UCSD-AML1 (cell line): ENCODE data around the gene CCNY.

ENCODE experiments used
- DNase-seq: peaks from one replicate; lab custom pipeline; 2025; ENCODE audit not compliant: unreplicated experiment; lab: John Stamatoyannopoulos, UW

CCNY gene

DNA sequence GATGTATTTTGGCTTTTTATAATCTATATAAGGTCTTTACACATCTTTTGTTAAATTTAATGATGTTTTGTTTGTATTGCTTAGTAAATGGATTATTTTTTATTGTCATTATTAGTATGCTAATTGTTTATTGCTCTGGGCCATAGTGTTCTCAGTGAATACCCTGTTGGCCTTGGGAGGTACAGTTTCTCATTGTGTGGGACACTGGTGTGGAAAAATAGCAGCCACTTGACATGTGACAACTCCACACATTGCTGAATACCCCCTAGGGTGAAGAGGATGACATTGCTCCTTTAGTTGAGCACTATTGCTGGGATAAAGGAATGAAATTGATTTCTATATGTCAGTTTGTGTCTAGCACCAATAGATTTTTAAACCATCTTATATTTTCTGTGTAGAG lies 130.9 kb downstream of the CCNY start:
- DNase-seq, result no peak

DNA sequence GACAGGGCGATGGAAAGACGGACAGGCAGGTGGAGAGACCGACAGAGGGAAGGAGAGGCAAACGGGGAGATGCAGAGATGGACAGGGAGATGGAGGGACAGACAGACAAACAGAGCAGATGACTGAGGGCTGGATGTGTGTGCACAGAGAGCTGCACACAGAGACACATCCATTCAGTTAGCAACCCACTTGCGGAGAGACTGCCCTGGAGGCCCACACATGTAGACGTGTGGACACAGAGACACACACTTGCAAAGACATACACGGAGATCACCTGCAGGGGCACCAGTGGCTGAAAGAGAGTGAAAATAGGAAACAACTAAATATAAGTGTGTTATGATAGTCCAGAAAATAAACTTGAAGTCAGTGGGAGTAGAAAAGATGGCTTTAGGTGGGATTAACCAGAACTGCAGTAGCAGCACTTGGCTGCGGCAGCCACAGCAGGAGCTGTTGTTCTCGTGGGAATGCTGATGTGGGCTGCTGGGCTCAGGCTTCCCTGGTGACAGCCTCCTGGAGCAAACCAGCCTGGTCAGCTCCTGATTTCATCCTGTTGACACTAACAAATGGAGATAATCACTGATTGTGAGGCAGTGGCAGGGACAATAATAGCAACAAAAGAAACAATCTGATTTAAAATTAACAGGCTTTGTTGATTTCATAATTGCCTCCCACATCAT lies 134.1 kb downstream of the CCNY start:
- DNase-seq, result no peak

DNA sequence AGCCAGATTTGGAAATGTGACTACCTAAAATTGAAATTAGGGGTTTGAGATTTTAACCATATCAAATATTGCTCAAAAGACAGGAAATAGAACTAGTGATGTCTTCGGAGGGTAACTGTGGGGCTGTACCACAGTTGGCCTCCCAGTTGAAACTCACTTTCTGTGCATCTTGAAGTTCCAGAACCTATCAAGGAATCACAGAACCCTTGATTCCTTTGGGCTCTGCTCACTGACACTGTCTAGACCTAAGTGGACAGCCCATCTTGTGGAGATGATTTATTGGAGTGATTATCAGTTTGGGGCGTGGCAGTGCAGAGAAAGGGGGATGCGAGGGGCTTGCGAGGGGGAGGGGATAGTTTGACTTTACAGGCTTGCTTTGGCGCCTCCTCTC lies 134.6 kb downstream of the CCNY start:
- DNase-seq, result no peak

DNA sequence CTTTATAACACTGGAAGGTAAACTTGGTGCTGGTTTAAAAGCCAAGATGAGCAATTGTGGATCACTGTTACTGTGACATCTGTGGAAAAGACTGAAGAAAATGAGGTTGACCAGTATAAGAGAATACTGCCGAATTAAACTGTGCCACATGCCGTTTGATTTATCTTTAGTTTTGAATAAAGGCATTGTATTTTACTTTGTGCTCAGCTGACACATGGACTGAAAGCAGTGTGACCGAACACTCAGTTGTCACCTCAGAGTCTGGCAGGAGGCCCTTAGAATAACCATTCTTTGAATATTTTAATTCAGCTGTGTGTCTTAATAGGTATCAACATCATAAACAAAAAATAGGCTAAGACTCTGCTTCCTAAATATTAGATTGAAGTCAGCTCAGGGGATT lies 135.1 kb downstream of the CCNY start:
- no peak for DNase-seq

DNA sequence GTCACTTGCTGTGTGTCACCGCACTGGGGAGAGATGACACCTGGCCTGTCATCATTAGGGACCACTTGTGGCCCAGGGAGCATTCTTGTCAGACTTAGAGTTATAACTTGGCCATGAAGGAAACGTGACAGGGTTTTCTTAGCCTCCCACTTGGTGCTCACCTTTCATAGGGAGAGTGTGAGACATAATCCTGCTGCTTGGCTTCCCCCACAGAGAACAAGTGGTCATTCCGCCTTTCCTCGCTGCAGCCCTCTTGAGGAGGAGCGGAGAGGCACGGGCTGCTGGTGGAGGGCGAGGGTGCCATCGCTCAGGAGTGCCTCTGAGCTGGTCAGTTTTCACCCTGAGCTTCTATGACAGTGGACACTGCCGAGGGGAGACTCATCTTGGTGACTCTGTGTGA lies 143.8 kb downstream of the CCNY start:
- no peak for DNase-seq

DNA sequence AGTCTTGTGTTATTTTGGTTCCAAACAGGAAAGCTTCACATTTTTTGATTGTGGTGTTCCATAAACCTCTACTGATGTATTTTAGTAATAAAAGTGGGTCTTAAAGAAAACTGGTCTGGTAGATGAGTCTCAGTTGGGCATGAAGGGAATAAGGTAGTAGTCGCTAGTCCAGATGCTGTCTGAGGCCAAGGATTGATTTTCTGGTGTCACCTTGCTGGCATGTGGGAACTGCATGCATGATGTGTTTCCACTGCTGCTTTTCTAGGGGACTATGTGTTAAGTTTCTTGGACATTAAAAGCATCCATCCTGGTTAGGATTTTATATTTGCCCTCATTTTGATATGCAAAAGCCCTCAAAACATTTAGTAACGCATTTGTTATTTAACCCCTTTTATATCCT lies 145.1 kb downstream of the CCNY start:
- DNase-seq, result no peak

DNA sequence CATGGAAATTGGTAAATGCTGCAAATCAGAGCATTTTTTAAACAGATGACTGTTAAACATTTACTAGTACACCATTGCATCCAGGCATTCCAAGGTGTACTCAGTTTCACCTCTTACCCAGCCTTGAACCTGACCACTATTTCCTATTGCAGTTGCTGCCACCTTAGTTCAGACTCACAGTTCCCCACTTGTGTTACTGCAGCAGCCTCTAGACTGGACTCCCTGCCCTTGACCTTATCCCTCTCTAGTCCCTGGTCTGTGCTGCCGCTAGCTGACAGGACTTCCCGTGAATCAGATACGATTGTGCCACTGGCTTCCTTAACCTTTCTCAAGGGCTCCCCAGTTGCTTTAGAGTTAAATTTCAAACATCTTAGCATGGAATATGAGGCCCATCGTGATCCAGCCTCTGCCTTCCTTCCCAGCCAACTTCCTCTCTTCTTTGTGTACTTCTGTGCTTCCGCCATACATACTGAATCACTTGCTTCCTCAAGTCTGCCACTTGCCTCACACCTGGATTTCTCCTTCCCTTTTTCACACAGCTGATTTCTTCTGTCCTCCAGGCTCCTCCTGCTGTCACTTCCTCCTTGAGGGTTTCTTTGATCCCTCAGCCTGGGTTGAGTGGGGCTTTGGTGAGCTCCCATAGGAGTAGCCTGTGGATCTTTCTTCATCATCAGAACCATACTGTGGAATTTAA lies 150.1 kb downstream of the CCNY start:
- no peak for DNase-seq

DNA sequence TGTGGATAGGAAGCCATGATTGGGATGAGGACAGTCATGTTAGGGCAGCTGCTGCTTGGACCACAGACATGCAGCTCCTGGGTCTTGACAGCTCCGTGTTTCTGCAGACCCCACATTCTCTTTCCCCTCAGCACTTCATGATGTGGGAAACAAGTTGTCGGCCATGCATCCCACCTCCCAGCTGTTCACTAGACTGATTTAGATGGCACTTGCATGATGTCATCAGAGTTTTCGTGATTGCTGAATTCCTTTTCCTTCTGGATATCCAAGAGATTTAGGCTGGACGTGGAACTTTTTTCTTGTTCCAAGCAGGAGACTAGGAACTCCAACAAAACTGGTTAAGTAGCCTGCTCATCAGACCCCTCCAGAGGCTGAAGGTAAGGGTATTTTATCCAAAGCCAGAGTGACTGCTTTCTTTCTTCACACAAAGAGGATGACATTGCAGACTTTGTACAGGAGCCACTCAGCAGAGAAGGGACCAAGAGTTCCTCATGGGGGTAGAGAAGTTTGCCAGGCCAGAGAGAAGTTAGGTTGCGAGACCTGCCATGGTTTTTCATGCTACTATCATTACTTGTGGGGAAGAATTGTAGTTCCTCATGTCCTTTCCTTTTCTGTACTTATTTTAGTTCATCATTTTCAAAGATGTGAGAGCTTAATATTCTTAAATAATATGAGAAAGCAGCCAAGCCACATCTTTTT lies 151.2 kb downstream of the CCNY start:
- no peak for DNase-seq

DNA sequence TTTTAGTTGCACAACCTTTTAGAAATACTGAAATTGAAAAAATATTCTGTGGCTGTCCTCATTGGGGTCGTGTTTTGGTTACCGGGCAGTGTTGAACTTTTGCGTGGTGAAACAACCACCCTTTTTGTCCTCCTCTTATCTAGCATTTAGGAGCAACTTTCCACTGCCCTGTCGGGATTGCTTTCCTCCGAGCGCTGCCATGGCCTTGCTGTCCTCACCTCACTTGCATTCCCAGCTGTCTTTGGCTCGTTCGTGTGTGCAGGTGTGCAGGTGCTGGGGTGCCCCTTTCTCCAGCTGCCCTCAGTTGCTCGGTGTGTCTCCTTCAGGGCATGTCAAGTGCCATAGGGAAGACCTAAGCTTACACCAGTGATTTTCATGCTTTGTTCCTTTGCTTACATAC lies 151.9 kb downstream of the CCNY start:
- no peak for DNase-seq

DNA sequence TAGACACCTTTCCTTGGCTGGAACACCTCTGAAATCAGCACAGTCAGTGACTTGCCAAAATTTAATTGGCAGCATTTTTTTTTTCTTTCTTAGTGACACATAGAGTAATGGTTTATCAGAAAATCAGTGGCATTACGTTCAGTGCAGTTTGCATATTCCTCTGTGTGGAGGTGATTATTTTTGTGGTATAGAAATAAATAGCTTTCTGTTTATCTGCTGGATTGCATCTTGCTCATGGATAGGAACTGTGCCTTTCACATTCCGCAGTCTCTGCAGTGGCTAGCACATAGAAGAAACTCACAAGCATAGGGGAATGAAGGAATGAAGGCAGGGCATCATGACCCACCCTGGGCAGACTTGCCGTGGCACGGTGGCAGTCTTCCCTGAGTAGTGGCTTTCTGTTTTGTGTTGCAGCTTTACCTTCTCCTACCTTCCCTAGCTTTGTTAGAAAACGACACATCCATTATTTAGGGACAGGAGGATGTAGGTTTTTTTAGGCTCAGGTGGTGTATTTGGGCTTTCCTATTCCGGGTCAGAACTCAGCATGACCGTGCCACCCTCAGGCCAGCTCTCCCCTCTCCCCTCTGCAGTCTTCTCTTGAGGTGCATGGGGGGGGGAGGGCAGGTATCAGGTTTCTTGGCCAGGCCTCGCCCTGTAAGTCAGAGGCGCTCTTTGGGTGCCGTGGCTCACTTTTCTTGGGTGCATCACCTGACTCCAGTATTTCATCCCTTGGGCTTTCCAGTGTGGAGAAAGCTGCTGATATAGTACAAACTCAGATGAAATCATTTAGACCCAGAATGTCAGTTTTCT lies 156.3 kb downstream of the CCNY start:
- DNase-seq, result no peak

DNA sequence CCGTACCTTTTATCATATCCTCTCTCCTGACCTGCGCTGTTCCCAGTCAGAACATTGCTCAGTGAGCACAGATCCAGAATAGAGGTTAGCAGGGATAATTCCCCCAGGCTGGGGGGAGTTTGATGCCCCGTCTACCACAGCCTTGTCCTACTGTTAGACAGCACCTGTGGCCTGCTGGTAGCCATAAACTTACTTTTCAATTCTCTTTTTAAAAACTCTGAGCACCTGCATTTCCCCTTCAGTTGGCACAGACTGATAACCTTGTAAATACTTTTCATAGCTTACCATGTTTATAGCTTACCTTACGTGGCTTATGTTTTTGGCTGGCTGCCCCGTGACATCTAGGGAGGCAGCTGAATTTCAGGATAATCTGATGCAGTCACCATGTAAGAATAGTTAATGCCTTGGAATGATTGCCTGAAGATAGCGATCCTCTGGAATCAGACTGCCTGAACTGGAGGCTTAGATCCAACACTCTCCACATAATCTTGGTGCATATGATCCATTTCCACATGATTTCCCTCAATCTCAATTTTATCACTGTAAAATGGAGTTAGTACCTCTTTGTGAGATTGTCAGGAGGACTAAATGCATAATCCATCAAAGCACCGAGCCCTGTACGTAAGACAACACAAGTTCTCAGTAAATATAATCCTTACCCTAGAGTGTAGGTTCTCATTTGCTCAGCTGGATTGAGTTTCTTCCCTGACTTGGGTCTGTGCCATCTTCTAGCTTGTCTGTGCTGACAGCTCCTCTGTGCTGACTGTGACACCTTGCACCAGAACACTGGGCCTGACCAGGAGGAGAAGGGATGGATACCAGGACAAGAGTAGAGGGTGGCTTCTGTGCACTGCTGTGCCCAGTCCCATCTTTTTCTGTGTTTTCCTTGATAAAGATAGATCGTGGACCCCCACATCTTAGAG lies 157.1 kb downstream of the CCNY start:
- DNase-seq, result no peak

DNA sequence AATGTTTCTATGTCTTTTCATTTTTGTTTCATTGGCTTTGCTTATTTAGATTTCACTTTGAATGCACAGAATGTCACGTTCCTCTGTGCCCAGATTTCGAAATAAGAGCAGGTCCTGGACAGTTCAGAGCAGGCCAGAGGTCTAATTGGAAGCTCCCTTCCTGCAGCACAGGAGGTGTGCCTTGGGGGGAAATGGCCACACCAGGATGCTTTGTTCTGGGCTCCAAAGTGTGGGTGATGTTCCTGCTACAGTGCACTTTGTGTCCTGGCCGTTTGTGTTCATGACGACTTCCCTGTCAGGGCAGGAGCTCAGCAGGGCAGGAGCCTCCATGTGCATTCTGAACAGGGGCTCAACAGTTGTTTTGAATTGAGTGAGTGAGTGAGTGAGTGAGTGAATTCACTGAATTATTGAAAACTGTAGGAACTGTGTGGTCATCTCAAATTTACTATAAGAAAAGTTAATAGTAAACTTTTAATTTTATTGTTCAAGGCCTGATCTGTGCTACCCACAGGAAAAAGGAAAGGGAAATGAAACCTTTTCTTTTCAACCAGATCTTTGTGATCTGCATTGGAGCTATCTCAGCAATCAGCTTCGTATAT lies 159.3 kb downstream of the CCNY start:
- DNase-seq, result no peak

DNA sequence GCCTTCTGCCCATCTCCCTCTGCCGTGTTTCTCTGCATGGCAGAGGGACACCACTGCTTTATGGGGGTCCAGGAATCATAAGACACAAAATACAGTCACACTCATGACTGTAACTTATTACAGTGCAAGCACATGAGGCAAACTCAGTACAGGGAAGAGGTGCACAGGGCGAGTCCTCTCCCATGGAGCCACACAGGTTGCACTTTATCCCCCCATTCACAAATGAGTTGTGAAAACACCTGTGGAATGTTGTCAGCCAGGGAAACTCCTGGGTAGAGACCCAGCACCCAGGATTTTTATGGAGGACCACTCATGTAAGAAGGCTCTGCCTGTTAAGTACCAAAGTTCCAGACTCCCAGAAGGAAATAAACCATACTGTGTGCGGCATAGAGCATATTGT lies 161.6 kb downstream of the CCNY start:
- no peak for DNase-seq

DNA sequence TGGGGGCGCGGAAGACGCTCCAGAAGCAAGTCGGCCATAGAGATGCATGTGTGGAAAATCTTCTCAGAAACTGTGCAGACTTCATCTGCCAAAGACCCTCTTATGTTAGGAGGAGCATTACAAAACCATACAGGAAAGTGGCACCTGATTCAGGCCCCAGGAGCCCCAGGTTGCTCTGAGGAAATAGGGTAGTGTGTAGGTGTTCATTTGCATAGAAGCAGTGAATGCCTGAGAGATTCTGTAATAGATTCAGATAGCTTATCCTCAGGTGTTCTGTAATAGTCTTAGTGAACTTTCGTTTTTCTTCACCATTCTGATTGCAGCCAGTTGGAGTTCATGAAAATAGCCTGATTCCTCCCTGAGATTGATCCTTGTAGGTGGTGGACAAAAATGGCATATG lies 162.4 kb downstream of the CCNY start:
- DNase-seq, result no peak

DNA sequence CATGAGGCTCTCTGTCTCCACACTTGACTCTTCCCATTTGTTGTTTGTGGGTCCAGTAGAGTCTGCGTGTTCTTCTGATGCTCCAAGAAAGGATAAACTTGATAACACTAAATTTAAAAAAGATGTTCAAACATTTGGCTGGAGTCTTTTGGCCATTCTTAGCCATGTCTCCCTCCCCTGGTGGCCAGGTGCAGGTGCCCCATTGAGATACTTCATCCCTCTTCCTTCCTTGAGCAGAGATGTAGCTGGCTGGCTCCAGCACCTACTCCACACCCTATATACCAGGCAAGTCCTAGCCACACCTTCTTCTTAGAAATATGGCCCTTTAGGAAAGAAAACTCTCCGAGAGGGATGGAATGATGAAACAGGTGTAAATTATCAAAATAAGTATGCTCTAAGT lies 165.6 kb downstream of the CCNY start:
- DNase-seq, result no peak

DNA sequence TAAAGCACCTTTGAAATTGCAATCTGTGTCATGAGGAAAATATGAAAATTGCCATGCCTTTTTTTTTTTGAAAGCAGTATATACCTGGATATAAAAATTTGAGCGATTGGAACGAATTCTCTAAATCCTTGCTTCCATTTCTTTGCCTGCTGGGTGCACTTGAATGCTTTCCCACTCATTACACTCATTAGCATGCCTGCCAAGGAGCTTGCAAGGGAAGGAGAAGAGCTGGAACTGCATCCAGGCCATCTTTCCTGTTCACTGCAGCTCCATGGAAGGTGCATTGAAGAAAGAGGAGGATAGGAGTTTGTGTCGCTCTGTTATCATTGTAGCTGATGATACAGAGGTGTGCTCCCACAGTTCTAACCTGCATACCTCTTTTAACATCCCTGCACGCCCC lies 166.4 kb downstream of the CCNY start:
- DNase-seq, result no peak

DNA sequence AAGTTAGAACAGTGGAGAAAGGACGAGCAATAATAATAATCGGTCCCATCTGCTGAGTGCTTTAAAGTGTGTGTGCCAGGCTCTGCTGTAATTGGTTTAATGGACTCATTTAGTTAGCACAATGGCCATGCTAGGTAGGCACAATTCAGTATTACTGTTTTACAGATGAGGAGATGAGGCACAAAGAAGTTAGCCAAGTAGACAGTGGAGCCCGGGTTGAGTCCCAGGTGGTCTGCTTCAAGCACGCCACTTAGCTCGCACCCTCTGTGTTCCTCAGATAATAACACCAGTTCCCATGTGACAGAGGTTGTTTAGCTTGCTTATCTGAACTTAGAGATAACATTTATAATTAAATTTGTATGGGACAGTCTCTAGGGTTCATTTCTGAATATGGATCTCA lies 167.3 kb downstream of the CCNY start:
- DNase-seq, result no peak

DNA sequence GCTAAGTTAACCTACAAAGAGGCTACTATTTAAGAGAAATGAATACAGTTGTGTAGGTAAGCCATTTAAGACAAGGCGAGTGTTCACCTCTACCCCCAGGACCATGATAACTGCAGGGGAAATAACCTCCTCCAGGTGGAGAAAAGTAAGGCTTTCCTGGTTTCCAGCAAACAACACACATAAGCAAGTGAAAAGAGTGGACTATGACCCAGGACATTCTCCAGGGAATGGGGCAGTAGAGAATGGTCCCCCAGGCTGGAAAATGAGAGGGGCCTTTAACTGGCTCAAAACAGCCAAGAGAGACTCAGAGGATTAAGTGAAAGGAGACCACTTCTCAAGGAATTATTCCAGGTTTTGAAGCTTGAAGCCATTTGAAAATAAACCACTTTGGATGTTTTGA lies 167.8 kb downstream of the CCNY start:
- no peak for DNase-seq

DNA sequence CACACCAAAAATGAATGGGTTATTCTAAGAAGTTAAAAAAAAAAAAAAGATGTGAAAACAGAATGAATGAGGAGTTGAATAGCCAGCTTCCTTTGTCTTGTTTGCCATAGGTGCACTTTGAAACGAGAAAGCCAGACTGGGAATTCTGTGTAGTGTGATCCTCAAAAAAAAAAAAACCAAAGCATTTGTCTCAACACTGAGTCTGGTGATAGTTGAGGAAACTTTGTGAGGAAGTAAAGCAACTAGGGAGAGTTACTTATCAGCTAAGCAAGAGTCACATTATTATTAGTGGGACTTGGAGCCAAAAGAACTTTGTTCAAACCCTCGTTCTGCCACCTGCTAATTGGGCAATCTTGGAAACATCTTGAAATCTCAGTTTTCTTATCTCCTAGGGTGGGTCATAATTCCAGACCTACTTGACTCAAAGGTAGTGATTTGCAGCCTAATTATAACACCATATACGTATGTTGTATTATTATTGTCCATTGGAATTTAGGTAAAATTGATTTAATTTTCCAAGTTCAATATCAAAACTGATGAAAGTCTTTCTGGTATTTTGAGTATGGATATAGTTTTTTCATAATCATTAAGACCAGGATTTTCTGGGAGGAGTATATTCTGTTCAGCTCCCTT lies 169.0 kb downstream of the CCNY start:
- DNase-seq, result no peak

DNA sequence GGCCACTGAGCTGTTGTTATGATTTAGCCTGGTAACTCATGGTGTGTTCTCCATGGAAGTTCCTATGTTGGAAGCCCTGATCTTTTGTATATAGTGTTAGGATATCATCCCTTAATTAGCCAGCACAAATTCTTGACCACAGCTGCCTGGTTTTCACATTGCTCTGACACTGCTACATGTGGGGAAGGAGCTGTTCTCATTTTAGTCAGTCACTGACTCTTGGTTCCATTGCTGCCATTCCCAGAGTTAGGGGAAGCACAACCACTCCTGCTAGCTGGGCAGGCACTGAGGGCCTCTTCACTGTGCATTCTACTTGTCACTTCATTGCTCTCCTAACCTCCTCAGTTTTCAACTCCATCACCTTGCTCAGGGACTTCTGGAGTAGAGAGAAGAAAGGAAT lies 170.4 kb downstream of the CCNY start:
- DNase-seq, result no peak
